Activated T-helper 2 cell treated with anti-CD3 and anti-CD28 coated beads, Interferon-gamma antibody, Interleukin-2, Interleukin-4, amounts not matched to agents 10 μg/mL and 5 μg/mL and 100 μg/mL, durations not matched to agents 14 hours and 24 hours and 36 hours (primary cell): ENCODE data around the gene PODNL1. TPM values are rescaled to one million over a fixed set of nuclear protein-coding genes. Genes with fewer than 3 reads are reported as not detected.
A peak's percentile ranks its signal among the peaks of the same experiment; 100 is the strongest.

Experiments
- DNase-seq: peaks from one replicate; pipeline ENCODE4 v3.0.0; 2021; ENCODE audit warnings: low spot score
- H3K27ac Mint-ChIP-seq: one replicate; pipeline ENCODE4 v1.8.0; 2021; ENCODE audit warnings: mixed read lengths
- H3K27me3 Mint-ChIP-seq: one replicate; pipeline ENCODE4 v1.8.0; 2021; ENCODE audit warnings: low read depth, mixed read lengths
- H3K36me3 Mint-ChIP-seq: one replicate; pipeline ENCODE4 v1.8.0; 2021; ENCODE audit warnings: low read depth, mixed read lengths
- H3K4me1 Mint-ChIP-seq: one replicate; pipeline ENCODE4 v1.8.0; 2021; ENCODE audit warnings: low read depth, mixed read lengths
- H3K4me3 Mint-ChIP-seq: one replicate; pipeline ENCODE4 v1.8.0; 2021; ENCODE audit warnings: low read depth, mild to moderate bottlenecking, moderate library complexity, mixed read lengths
- H3K9me3 Mint-ChIP-seq: one replicate; pipeline ENCODE4 v1.8.0; 2021; ENCODE audit warnings: mixed read lengths
- intact Hi-C: fragments of 100-400 bp; cut with micrococcal nuclease; formaldehyde crosslinking; loops from one replicate; pipeline ENCODE4 v1.15.1; 2023
- total RNA-seq: library from RNA; stranded (reverse); gene quantifications from 2 replicates; pipeline ENCODE4 v1.2.3, GENCODE V29; 2022

PODNL1 gene
- total RNA-seq, 1 donor from 2014 or later: 0.41 TPM

DNA sequence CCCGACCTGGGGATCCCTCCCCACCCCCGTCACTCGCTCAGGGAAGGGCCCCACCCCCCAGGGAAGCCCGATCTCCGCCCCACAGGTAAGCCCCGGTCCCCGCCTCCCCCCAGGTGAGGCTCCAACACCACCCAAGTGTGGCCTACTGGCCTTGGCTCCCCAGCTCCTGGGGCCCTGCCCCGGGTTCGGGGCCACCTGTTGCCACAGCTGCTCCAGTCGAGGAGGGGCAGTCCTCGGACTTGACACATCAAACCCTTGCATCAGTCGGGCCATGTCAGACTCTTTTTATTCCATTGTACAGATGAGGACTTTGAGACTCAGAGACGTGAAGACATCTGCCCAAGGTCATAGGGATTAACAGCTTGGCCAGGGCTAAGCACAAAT, 31.7 kb downstream of the PODNL1 start:
- H3K4me1 Mint-ChIP-seq: peaks cover 16% of the 10 kb centered on the region
- peak overlapping the region; percentile 82 for H3K4me3 Mint-ChIP-seq
- peaks cover 14% of the 10 kb centered on the region for H3K36me3 Mint-ChIP-seq
- no peaks in the 10 kb centered on the region for H3K9me3 Mint-ChIP-seq
- peak overlapping the region; percentile 70 for H3K27ac Mint-ChIP-seq
- no peaks in the 10 kb centered on the region for H3K27me3 Mint-ChIP-seq
- DNase-seq: no peak
- intact Hi-C loops: no loop called here

DNA sequence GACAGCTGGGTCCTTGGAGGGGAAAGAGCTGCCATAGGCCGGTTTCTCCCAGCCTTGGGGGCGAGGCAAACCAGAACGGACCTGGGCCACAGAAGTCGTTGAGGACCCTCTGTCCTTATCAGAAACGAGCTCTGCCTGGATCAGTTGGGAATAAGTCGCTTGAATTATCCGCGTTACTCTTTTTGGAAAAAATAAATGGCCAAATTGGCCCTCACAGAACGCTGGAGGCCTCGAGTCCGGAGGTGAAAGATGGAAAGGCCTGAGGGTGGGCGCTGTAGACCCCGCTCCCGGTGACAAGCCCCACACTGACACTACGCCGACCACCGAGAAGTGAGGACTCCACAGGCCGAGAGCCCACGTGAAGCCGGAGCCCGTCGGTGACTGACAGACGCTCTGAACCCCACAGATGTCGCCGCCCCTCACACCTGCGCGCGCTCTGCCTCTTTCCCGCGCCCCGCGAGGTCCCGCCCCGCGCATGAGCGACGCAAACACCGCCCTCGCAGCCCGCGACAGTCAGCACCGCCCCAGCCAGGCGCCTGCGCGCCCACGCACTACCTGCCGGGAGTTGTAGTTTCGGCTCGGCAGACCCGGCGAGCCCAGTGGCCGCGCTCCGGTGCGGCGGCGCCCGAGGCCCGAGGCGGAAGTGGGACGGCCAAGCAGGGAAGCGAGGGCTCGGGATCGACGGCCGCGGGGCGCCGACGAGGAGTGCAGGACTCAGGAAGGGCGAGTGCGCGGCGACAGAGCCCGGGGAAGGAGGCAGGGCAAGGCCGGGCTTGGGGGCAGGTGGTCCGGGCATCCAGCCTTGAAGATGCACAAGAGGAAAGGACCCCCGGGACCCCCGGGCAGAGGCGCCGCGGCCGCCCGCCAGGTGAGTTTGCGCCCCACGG, 32.3 kb downstream of the PODNL1 start, which contains the start of the genes BRME1 and CC2D1A:
BRME1 (minus strand) TSS at position 484 of the 887 bp plus-strand sequence. CDS start 1,225 bp downstream, outside the sequence.
CC2D1A (plus strand) TSS at position 568 of the 887 bp plus-strand sequence; CDS start at position 809, 241 bp downstream.
- Mint-ChIP-seq H3K9me3 (no peaks in the 10 kb centered on the region), H3K27ac (peak within 1 kb of the TSS; percentile 86), H3K36me3 (peaks cover 13% of the 10 kb centered on the region), H3K4me3 (peak within 1 kb of the TSS; percentile 82), H3K4me1 (peaks cover 16% of the 10 kb centered on the region), H3K27me3 (no peaks in the 10 kb centered on the region)
- intact Hi-C loops: no loop called here
- DNase-seq: peak; percentile 93

- no peaks in the 10 kb centered on the region for H3K9me3 Mint-ChIP-seq
- H3K4me1 Mint-ChIP-seq: peaks cover 16% of the 10 kb centered on the region
- no peak overlapping the region for H3K27ac Mint-ChIP-seq
- no peak overlapping the region for H3K4me3 Mint-ChIP-seq
- intact Hi-C loops: no loop called here
- no peak for DNase-seq
- no peaks in the 10 kb centered on the region for H3K27me3 Mint-ChIP-seq
- H3K36me3 Mint-ChIP-seq: peaks cover 3% of the 10 kb centered on the region
Observed at GRCh38 chr19:13902993-13903555, 35.1 kb downstream of the PODNL1 start.

- Mint-ChIP-seq H3K27me3 (no peaks in the 10 kb centered on the region), H3K27ac (no peak overlapping the region), H3K36me3 (peaks cover 3% of the 10 kb centered on the region), H3K4me1 (peaks cover 3% of the 10 kb centered on the region), H3K9me3 (no peaks in the 10 kb centered on the region), H3K4me3 (no peak overlapping the region)
- no peak for DNase-seq
- intact Hi-C loops: no loop called here
Observed at GRCh38 chr19:13899912-13900584, 38.2 kb downstream of the PODNL1 start.

DNA sequence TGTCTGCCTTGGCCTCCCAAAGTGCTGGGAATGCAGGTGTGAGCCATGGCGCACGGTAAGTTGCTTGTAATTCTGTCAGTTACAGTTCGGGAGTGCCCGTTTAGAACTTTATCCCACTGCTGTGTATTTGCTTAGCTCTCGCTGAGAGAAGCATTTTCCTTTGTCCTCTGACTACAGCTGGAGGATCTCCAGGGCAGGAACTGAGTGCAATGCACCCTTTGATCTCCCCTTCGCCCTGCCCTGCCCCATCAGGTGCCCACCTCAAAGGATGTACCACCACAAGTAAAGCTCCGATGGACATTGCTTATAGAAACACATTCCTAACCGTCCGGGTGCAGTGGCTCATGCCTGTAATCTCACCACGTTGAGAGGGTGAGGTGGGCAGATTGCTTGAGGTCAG, 38.8 kb downstream of the PODNL1 start:
- H3K4me1 Mint-ChIP-seq: no peaks in the 10 kb centered on the region
- no peaks in the 10 kb centered on the region for H3K36me3 Mint-ChIP-seq
- no peak for DNase-seq
- H3K9me3 Mint-ChIP-seq: no peaks in the 10 kb centered on the region
- H3K27ac Mint-ChIP-seq: no peak overlapping the region
- H3K27me3 Mint-ChIP-seq: no peaks in the 10 kb centered on the region
- no peak overlapping the region for H3K4me3 Mint-ChIP-seq
- intact Hi-C loops: no loop called here

GRCh38 chr19:13896227-13896626, 42.0 kb downstream of the PODNL1 start:
- no peak for DNase-seq
- intact Hi-C loops: no loop called here
- Mint-ChIP-seq H3K27ac (no peak overlapping the region), H3K36me3 (peaks cover 3% of the 10 kb centered on the region), H3K4me3 (no peak overlapping the region), H3K4me1 (no peaks in the 10 kb centered on the region), H3K27me3 (no peaks in the 10 kb centered on the region), H3K9me3 (no peaks in the 10 kb centered on the region)

GRCh38 chr19:13894552-13894951, 43.7 kb downstream of the PODNL1 start:
- H3K36me3 Mint-ChIP-seq: peaks cover 3% of the 10 kb centered on the region
- H3K4me1 Mint-ChIP-seq: no peaks in the 10 kb centered on the region
- H3K9me3 Mint-ChIP-seq: no peaks in the 10 kb centered on the region
- no peaks in the 10 kb centered on the region for H3K27me3 Mint-ChIP-seq
- DNase-seq: no peak
- H3K4me3 Mint-ChIP-seq: no peak overlapping the region
- intact Hi-C loops: no loop called here
- no peak overlapping the region for H3K27ac Mint-ChIP-seq

DNA sequence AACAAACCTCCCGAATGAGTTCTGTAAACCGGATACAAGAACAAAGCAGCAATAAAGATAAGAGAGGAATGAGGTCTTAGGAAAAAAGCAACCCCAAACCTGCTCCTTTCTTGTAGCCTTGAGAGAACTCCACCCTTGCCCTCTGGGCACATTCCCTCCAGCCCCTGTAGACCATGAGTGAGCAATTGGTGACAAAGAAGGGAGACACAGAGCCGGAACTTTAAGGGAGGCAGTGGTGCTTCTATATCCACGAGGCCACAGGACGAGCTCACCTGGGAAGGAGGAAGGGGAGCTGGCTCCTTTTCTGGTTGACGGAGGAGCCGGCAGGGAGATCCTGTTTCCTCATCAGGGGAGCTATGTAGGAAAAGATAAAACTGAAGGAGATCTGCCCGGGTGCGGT, 45.3 kb downstream of the PODNL1 start:
- Mint-ChIP-seq H3K27ac (no peak overlapping the region), H3K27me3 (no peaks in the 10 kb centered on the region), H3K9me3 (no peaks in the 10 kb centered on the region), H3K4me1 (no peaks in the 10 kb centered on the region), H3K4me3 (no peak overlapping the region), H3K36me3 (peaks cover 3% of the 10 kb centered on the region)
- DNase-seq: no peak
- intact Hi-C loops: no loop called here

DNA sequence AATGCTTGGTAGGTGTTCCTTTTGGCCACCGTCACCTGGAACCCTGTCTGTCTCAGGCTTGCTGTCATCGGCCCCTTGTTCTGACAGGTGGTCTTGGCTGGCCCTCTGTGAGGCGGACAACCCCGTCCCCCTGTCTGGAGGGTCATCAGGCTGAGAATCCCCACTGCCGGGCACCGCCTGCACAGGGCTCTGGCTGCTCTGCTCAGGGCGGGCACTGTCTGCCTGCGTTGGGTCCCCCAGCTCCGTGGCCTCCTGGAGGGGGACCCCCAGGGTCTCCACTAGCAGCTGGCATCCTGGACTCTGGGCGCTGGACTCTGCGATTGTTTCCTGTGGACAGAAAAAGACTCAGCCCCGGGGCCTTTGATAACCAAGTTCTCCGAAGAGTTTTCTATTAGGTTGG, 48.1 kb downstream of the PODNL1 start:
- intact Hi-C loops: no loop called here
- H3K27ac Mint-ChIP-seq: no peak overlapping the region
- DNase-seq: no peak
- no peaks in the 10 kb centered on the region for H3K4me1 Mint-ChIP-seq
- H3K36me3 Mint-ChIP-seq: peaks cover 3% of the 10 kb centered on the region
- no peak overlapping the region for H3K4me3 Mint-ChIP-seq
- no peaks in the 10 kb centered on the region for H3K9me3 Mint-ChIP-seq
- no peaks in the 10 kb centered on the region for H3K27me3 Mint-ChIP-seq

DNA sequence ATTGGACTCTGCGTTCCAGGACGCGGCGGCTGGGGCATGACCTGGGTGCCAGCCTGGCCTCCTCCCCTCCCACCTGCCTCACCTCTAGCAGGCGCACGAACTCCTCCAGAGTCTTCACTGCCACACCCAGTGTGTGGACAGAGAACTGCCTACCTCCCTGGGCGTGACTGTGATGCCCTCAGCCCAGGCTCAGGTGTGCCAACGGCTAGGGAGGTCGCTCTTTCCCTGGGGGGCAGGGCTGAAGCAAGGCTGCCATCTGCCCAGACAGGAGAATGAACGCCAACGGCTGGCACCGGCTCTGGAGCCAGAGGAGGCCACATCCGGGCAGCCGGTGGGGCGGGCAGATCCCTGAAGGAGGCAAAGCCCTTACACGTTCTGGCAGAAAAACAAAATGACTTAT, 49.9 kb downstream of the PODNL1 start:
- Mint-ChIP-seq H3K27ac (no peak overlapping the region), H3K36me3 (peaks cover 3% of the 10 kb centered on the region), H3K4me3 (no peak overlapping the region), H3K9me3 (no peaks in the 10 kb centered on the region), H3K27me3 (no peaks in the 10 kb centered on the region), H3K4me1 (no peaks in the 10 kb centered on the region)
- intact Hi-C loops: no loop called here
- no peak for DNase-seq

- no peak overlapping the region for H3K4me3 Mint-ChIP-seq
- peaks cover under 1% of the 10 kb centered on the region for H3K4me1 Mint-ChIP-seq
- no peak for DNase-seq
- no peak overlapping the region for H3K27ac Mint-ChIP-seq
- no peaks in the 10 kb centered on the region for H3K36me3 Mint-ChIP-seq
- H3K27me3 Mint-ChIP-seq: no peaks in the 10 kb centered on the region
- H3K9me3 Mint-ChIP-seq: no peaks in the 10 kb centered on the region
- intact Hi-C loops: no loop called here
Observed at GRCh38 chr19:13887517-13887916, 50.7 kb downstream of the PODNL1 start.

GRCh38 chr19:13887018-13887436, 51.2 kb downstream of the PODNL1 start:
- no peak for DNase-seq

More at GRCh38 chr19:13887018-13887436, 51.2 kb downstream of the PODNL1 start:
- no peak overlapping the region for H3K27ac Mint-ChIP-seq
- no peak overlapping the region for H3K4me3 Mint-ChIP-seq
- intact Hi-C loops: no loop called here
- H3K27me3 Mint-ChIP-seq: no peaks in the 10 kb centered on the region
- H3K36me3 Mint-ChIP-seq: no peaks in the 10 kb centered on the region
- H3K4me1 Mint-ChIP-seq: peaks cover 5% of the 10 kb centered on the region
- no peaks in the 10 kb centered on the region for H3K9me3 Mint-ChIP-seq
